K562 (cell line): Measurements from ENCODE around the gene FLII. TPM values are rescaled to one million over a fixed set of nuclear protein-coding genes. Genes with fewer than 3 reads are reported as not detected.

ENCODE experiments used
- ATAC-seq: fragments of 200-7000 bp; cut with Tn5 transposase; 3 replicates; pipeline ENCODE4 v1.9.1; 2020; ENCODE audit warnings: moderate library complexity
- BruUV-seq: library from RNA; stranded (reverse); fragments of 400-500 nt; replicated peaks from 2 replicates; lab custom pipeline; 2021; lab: Mats Ljungman, UMichigan
- CTCF ChIA-PET: fragments of 300-600 bp; formaldehyde crosslinking; extraction: SDS; loops from one replicate; lab custom pipeline; 2021; ENCODE audit warnings: low intra/inter-chr PET ratio; lab: Yijun Ruan, JAX
- POLR2A ChIA-PET: fragments of 300-600, 350-650 bp; sonication (Branson Sonifier 250); formaldehyde crosslinking; extraction: SDS; loops from one replicate; lab custom pipeline; 2021; ENCODE audit warnings: antibody characterized with exemption, inconsistent platforms; lab: Yijun Ruan, JAX
- DNase-seq, 4 experiments: peaks; one replicate each; pipeline versions ENCODE4 v3.0.0 to v3.0.0-alpha.2; 2011 to 2018; ENCODE audit warnings: low spot score in 3 of 4, mixed read lengths in 3 of 4; ENCODE audit errors: extremely low read depth in 1 of 4
- FAIRE-seq: peaks from 2 replicates; lab custom pipeline; 2011; peaks lifted over from hg19 to GRCh38; lab: Jason Lieb, UNC
- H2AFZ ChIP-seq: 2 replicates; pipeline ENCODE4 v1.6.0; 2011; ENCODE audit warnings: low read depth, low read length, control low read depth, inconsistent platforms
- H3K27ac ChIP-seq: fragments of 200-600 bp; 3 replicates; pipeline ENCODE4 v1.8.0; 2011; ENCODE audit warnings: low read depth, mild to moderate bottlenecking, control low read depth, inconsistent platforms, low read length, moderate library complexity, mixed read lengths; ENCODE audit errors: extremely low read depth
- H3K27me3 ChIP-seq, 2 experiments: fragments of 300-600 bp in 1 of 2; 2 replicates in 1 of 2; 3 replicates in 1 of 2; pipeline versions ENCODE4 v1.6.0 to v1.8.0; 2011; ENCODE audit warnings: inconsistent platforms in 2 of 2, low read length in 2 of 2, mild to moderate bottlenecking in 1 of 2, mixed read lengths in 1 of 2, moderate library complexity in 1 of 2; ENCODE audit not compliant: control insufficient read depth in 2 of 2, insufficient read depth in 2 of 2
- H3K36me3 ChIP-seq: fragments of 300-600 bp; 3 replicates; pipeline ENCODE4 v1.8.0; 2011; ENCODE audit warnings: mild to moderate bottlenecking, low read length, inconsistent platforms; ENCODE audit not compliant: control insufficient read depth, insufficient read depth
- H3K4me1 ChIP-seq, 2 experiments: fragments of 200-600 bp in 1 of 2; replicated peaks in 1 of 2; 2 replicates in 1 of 2; 3 replicates in 1 of 2; pipeline versions ENCODE4 v1.5.1 to v1.8.0; 2011; ENCODE audit warnings: inconsistent platforms in 2 of 2, low read length in 2 of 2, mild to moderate bottlenecking in 1 of 2, mixed read lengths in 1 of 2, moderate library complexity in 1 of 2; ENCODE audit not compliant: control insufficient read depth in 2 of 2, insufficient read depth in 2 of 2
- H3K4me2 ChIP-seq: 2 replicates; pipeline ENCODE4 v1.6.1; 2011; ENCODE audit warnings: low read length, control low read depth, inconsistent platforms, mixed read lengths; ENCODE audit not compliant: insufficient read depth
- H3K4me3 ChIP-seq: fragments of 200-600 bp; sonication (generic), shearing (Covaris generic); 2 replicates; pipeline ENCODE4 v1.5.1; 2016; ENCODE audit warnings: control low read depth, inconsistent platforms
- H3K79me2 ChIP-seq: fragments of 200-600 bp; 3 replicates; pipeline ENCODE4 v1.8.0; 2011; ENCODE audit warnings: low read length, inconsistent platforms; ENCODE audit not compliant: control insufficient read depth, insufficient read depth
- H3K9ac ChIP-seq, 2 experiments: 2 replicates each; pipeline versions ENCODE4 v1.6.0 to v1.6.1; 2011; ENCODE audit warnings: low read depth in 2 of 2, low read length in 2 of 2, control low read depth in 1 of 2, inconsistent platforms in 1 of 2, mild to moderate bottlenecking in 1 of 2, mixed read lengths in 1 of 2; ENCODE audit not compliant: insufficient read depth in 1 of 2
- H3K9me1 ChIP-seq: one replicate; pipeline ENCODE4 v1.6.0; 2011; ENCODE audit warnings: inconsistent platforms, mild to moderate bottlenecking, low read length, moderate library complexity; ENCODE audit not compliant: control insufficient read depth, insufficient read depth
- H3K9me3 ChIP-seq: replicated peaks from 2 replicates; pipeline ENCODE4 v1.5.1; 2011; ENCODE audit warnings: low read depth, low read length, inconsistent platforms; ENCODE audit not compliant: control insufficient read depth, insufficient read depth
- H4K20me1 ChIP-seq: replicated peaks from 2 replicates; pipeline ENCODE4 v1.6.1; 2011; ENCODE audit warnings: low read length, inconsistent platforms, mixed read lengths; ENCODE audit not compliant: control insufficient read depth, insufficient read depth
- ADNP ChIP-seq: fragments of 200-800 bp; sonication (Bioruptor generic); IDR thresholded peaks from 2 replicates; pipeline ENCODE4 v1.6.1; 2016; ENCODE audit warnings: missing genetic modification characterization, missing compliant biosample characterization
- BCOR ChIP-seq: fragments of 450-650 bp; IDR thresholded peaks from 2 replicates; pipeline ENCODE4 v1.6.1; 2016
- BMI1 ChIP-seq: fragments of 150-350 bp; IDR thresholded peaks from 2 replicates; pipeline ENCODE4 v1.6.1; 2014; ENCODE audit warnings: low read length
- CBFA2T3 ChIP-seq: fragments of 450-650 bp; IDR thresholded peaks from 2 replicates; pipeline ENCODE4 v1.6.1; 2017
- KDM1A ChIP-seq, 2 experiments: fragments of 450-650 bp; IDR thresholded peaks; 2 replicates each; pipeline ENCODE4 v1.6.1; 2016; ENCODE audit warnings: mild to moderate bottlenecking in 2 of 2
- NFE2L1 ChIP-seq: fragments of 450-650 bp; IDR thresholded peaks from 2 replicates; pipeline ENCODE4 v1.6.1; 2016; ENCODE audit warnings: missing genetic modification characterization, low read depth, mild to moderate bottlenecking, missing compliant biosample characterization, moderate library complexity, borderline replicate concordance
- RAD51 ChIP-seq: fragments of 450-650 bp; IDR thresholded peaks from 2 replicates; pipeline ENCODE4 v1.7.1; 2016; ENCODE audit warnings: low read depth, mild to moderate bottlenecking, borderline replicate concordance
- SNRNP70 ChIP-seq: fragments of 200-400 bp; formaldehyde crosslinking; optimal IDR thresholded peaks from 2 replicates; pipeline ENCODE3; 2017; ENCODE audit warnings: low read depth, low read length
- SREBF2 ChIP-seq: sonication (generic); formaldehyde crosslinking; IDR thresholded peaks from 2 replicates; pipeline ENCODE4 v1.4.0; 2020; ENCODE audit warnings: mild to moderate bottlenecking, missing genetic modification reagents
- ZKSCAN8 ChIP-seq: fragments of 200-800 bp; sonication (Bioruptor generic); IDR thresholded peaks from 2 replicates; pipeline ENCODE4 v1.6.1; 2016; ENCODE audit warnings: missing genetic modification characterization, missing compliant biosample characterization
- ZNF436 ChIP-seq: fragments of 250-450, 450-650 bp; sonication (Bioruptor Pico); formaldehyde crosslinking; IDR thresholded peaks from 2 replicates; pipeline ENCODE4 v1.7.0; 2020; ENCODE audit warnings: mild to moderate bottlenecking
- ZNF778 ChIP-seq: fragments of 450-650 bp; formaldehyde crosslinking; IDR thresholded peaks from 2 replicates; pipeline ENCODE4 v1.4.0; 2020; ENCODE audit warnings: mild to moderate bottlenecking, moderate library complexity
- WGBS: fragments of 100-300 bp; shearing (Covaris generic); methylation state at CpG from one replicate; pipeline ENCODE4 v1.1.6; 2016; ENCODE audit warnings: low coverage, mixed read lengths; ENCODE audit not compliant: insufficient coverage; ENCODE audit errors: missing lambda C conversion rate; 5-methylcytosine and 5-hydroxymethylcytosine counted together
- in situ Hi-C: fragments of 300-500 bp; cut with MboI; formaldehyde crosslinking; loops from 4 replicates; pipeline ENCODE4 v1.15.0; 2018; ENCODE audit warnings: inconsistent platforms, mixed read lengths
- intact Hi-C: fragments of 100-400 bp; cut with micrococcal nuclease; formaldehyde crosslinking; loops from 2 replicates; pipeline ENCODE4 v1.14.2; 2022
- polyA plus RNA-seq, 8 experiments: library from polyadenylated mRNA; depleted of rRNA in 4 of 8; stranded (reverse) in 5 of 8; unstranded in 3 of 8; fragments of >200 nt; fragmentation: Nextera tagmentation in 2 of 8; fragmentation: Illumina TruSeq in 1 of 8; extraction: Ambion mirVana in 2 of 8; extraction: Trizol in 1 of 8; gene quantifications; 2 replicates each; pipeline versions ENCODE4 v1.2.1 to v1.2.3, GENCODE V29; 2011 to 2014; ENCODE audit warnings: inconsistent platforms in 1 of 8, missing spikeins in 1 of 8
- total RNA-seq, 7 experiments: library from RNA; depleted of rRNA in 6 of 7; stranded (reverse); fragments of >200 nt in 6 of 7; fragmentation: Illumina TruSeq in 2 of 7; extraction: Trizol in 2 of 7; gene quantifications; 2 replicates each; pipeline versions ENCODE4 v1.2.1 to v1.2.3, GENCODE V29; 2011 to 2021; ENCODE audit warnings: low replicate concordance in 1 of 7
- TF ChIP-seq, protein P1 (sequence below): IDR thresholded peaks from 3 replicates; pipeline ENCODE4 v1.6.1; 2011; ENCODE audit warnings: borderline replicate concordance, mild to moderate bottlenecking, moderate library complexity; ENCODE audit not compliant: insufficient read length; ENCODE audit errors: extremely low read depth
- TF ChIP-seq, protein P2 (sequence below): sonication (generic); formaldehyde crosslinking; IDR thresholded peaks from 2 replicates; pipeline ENCODE4 v1.8.0; 2022; ENCODE audit warnings: missing genetic modification reagents, mild to moderate bottlenecking, borderline replicate concordance
- TF ChIP-seq, protein P3 (sequence below), 3 experiments: IDR thresholded peaks in 2 of 3; conservative IDR thresholded peaks in 1 of 3; 2 replicates each; pipeline ENCODE4 v1.5.1; 2011 to 2012; ENCODE audit warnings: low read length in 3 of 3, mild to moderate bottlenecking in 3 of 3, control low read depth in 2 of 3, improper control_type of control experiment in 1 of 3, inconsistent platforms in 1 of 3, low read depth in 1 of 3, mixed read lengths in 1 of 3, moderate library complexity in 1 of 3; ENCODE audit not compliant: insufficient read depth in 2 of 3

The FLII gene
- total and polyA plus RNA-seq, 9 of the 15 experiments (the other 6 are each of a cell fraction or from before 2014, with no cell fraction given) = 11.7 to 126 (median 82.5) TPM

DNA sequence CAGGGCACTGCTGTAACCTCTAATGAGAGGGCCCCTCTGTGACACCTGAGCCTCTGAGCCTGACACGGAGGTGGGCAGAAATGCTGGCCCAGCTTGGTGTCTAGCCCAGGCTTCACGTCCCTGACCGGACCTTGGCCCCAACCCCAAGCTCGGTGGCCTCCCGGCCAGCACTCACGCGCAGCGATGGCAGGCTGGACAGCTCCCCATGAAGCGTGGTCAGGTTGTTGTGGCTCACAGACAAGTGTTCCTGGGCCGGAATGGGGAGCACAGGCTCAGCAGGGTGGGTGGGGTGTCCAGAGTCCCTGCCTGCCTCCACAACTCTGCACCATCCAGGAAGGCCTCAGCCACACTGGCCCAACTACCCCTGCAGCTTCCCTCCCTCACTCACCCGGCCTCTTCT is 2.2 kb downstream of the FLII start (continued):
- TF ChIP-seq, protein P1, sequence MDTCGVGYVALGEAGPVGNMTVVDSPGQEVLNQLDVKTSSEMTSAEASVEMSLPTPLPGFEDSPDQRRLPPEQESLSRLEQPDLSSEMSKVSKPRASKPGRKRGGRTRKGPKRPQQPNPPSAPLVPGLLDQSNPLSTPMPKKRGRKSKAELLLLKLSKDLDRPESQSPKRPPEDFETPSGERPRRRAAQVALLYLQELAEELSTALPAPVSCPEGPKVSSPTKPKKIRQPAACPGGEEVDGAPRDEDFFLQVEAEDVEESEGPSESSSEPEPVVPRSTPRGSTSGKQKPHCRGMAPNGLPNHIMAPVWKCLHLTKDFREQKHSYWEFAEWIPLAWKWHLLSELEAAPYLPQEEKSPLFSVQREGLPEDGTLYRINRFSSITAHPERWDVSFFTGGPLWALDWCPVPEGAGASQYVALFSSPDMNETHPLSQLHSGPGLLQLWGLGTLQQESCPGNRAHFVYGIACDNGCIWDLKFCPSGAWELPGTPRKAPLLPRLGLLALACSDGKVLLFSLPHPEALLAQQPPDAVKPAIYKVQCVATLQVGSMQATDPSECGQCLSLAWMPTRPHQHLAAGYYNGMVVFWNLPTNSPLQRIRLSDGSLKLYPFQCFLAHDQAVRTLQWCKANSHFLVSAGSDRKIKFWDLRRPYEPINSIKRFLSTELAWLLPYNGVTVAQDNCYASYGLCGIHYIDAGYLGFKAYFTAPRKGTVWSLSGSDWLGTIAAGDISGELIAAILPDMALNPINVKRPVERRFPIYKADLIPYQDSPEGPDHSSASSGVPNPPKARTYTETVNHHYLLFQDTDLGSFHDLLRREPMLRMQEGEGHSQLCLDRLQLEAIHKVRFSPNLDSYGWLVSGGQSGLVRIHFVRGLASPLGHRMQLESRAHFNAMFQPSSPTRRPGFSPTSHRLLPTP = no peak
- TF ChIP-seq ZNF436 (CRISPR knock-in tag) = no peak
- TF ChIP-seq SNRNP70 = no peak
- no peak for TF ChIP-seq ZNF778
- no peak for TF ChIP-seq CBFA2T3
- TF ChIP-seq NFE2L1 (tag) = no peak
- TF ChIP-seq, all 486 proteins: peak for 0

DNA sequence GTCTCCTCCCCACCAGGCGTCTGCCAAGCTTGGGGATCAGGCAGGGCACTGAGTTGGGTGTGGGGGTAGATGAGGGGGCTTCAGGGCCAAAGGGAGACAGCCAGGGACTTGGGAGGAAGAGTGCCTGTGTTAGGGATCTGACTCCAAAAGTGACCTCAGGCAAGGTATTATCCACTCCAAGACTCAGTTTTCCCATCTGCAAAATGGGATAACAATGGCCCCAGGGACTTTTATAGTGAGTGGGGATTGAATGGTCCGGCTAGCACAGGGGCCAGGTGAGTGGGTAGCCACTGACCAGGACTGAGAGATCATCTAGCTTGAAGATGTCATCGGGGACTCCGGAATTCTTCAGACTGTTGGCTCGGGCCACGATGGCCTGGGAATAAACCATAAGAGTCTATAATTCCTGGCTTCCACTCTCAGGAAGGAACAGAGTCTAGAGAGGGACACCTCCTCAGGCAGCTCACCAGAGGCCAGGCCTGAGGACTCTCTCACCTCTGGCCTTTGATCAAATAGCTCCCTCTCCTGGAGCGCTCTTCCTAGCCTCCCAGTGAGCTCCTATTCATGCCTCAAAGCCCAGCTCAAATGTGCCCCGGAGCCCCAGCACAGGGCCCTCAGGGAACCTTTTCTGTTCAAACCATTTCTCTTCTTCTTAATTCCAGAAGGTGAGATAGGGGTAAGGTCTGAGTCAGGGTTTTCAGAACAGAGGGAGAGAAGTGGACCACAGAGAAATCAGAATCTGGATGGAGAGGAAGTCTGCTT is 3.5 kb downstream of the FLII start:
- Histone ChIP-seq H3K4me1 (peaks cover 12 to 39% of the 10 kb centered on the region in 2 experiments; a peak in 4 of 5 replicates), H3K27ac (no peak overlapping the region), H3K9ac (no peak overlapping the region), H3K4me2 (no peak overlapping the region), H3K27me3 (no peaks in the 10 kb centered on the region), H3K9me3 (no peaks in the 10 kb centered on the region), H4K20me1 (no peaks in the 10 kb centered on the region), H3K4me3 (no peak overlapping the region), H3K36me3 (peaks cover 51% of the 10 kb centered on the region; the same call in 1 of the 3 replicates), H3K9me1 (no peaks in the 10 kb centered on the region), H2AFZ (no peak overlapping the region), H3K79me2 (peaks cover 18% of the 10 kb centered on the region)
- BruUV-seq = no TSS peak
- POLR2A ChIA-PET = no interaction called here
- 90% methylated on average over 8 of the region's 8 CpGs for WGBS
- CTCF ChIA-PET = no interaction called here
- no peak for FAIRE-seq
- no peak for ATAC-seq
- intact Hi-C loops = no loop called here
- DNase-seq = peak in 1 of 4 experiments; percentile 28
- in situ Hi-C loops = no loop called here
- no peak for TF ChIP-seq BMI1
- no peak for TF ChIP-seq ZNF436 (CRISPR knock-in tag)
- TF ChIP-seq, protein P2, sequence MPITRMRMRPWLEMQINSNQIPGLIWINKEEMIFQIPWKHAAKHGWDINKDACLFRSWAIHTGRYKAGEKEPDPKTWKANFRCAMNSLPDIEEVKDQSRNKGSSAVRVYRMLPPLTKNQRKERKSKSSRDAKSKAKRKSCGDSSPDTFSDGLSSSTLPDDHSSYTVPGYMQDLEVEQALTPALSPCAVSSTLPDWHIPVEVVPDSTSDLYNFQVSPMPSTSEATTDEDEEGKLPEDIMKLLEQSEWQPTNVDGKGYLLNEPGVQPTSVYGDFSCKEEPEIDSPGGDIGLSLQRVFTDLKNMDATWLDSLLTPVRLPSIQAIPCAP (CRISPR knock-in tag) = no peak
- TF ChIP-seq, protein P3, sequence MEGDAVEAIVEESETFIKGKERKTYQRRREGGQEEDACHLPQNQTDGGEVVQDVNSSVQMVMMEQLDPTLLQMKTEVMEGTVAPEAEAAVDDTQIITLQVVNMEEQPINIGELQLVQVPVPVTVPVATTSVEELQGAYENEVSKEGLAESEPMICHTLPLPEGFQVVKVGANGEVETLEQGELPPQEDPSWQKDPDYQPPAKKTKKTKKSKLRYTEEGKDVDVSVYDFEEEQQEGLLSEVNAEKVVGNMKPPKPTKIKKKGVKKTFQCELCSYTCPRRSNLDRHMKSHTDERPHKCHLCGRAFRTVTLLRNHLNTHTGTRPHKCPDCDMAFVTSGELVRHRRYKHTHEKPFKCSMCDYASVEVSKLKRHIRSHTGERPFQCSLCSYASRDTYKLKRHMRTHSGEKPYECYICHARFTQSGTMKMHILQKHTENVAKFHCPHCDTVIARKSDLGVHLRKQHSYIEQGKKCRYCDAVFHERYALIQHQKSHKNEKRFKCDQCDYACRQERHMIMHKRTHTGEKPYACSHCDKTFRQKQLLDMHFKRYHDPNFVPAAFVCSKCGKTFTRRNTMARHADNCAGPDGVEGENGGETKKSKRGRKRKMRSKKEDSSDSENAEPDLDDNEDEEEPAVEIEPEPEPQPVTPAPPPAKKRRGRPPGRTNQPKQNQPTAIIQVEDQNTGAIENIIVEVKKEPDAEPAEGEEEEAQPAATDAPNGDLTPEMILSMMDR (IDR thresholded peaks at IDR 0.05 in 2 of 3, conservative IDR thresholded peaks at IDR 0.05 in 1 of 3; ENCODE audit: insufficient read depth in 2 of 3, low read depth in 1 of 3, low read length in 3 of 3) = peak in 2 of 3 experiments; percentile 8 to 27; a peak in 1 of 6 replicates
- peak; percentile 69 for TF ChIP-seq BCOR
- TF ChIP-seq RAD51 = no peak
- TF ChIP-seq ADNP (tag) = peak; percentile 73; the same call in 1 of the 2 replicates
- TF ChIP-seq KDM1A (IDR thresholded peaks at IDR 0.05) = 0 out of 4 replicates have a peak, but pooled peaks of 1 of the 2 experiments have one; percentile 13
- no peak for TF ChIP-seq SREBF2 (CRISPR knock-in tag)
- no peak for TF ChIP-seq ZKSCAN8 (CRISPR knock-in tag)
